IMR-90 (cell line): ENCODE measurements around the gene STAT4. TPM values are rescaled to one million over a fixed set of nuclear protein-coding genes. Genes with fewer than 3 reads are reported as not detected.

Experiments used
- ATAC-seq: fragments of 200-7000 bp; cut with Tn5 transposase; 2 replicates; pipeline ENCODE4 v1.9.1; 2020; ENCODE audit warnings: low read depth, mild to moderate bottlenecking, moderate library complexity
- BruUV-seq: library from RNA; stranded (reverse); fragments of 400-500 nt; replicated peaks from 2 replicates; lab custom pipeline; 2021; lab: Mats Ljungman, UMichigan
- CTCF ChIA-PET: fragments of 300-600 bp; formaldehyde crosslinking; extraction: SDS; loops from one replicate; lab custom pipeline; 2021; ENCODE audit warnings: antibody characterized with exemption; lab: Yijun Ruan, JAX
- POLR2A ChIA-PET: fragments of 300-600 bp; sonication (Branson Sonifier 250); formaldehyde crosslinking; loops from one replicate; lab custom pipeline; 2022; ENCODE audit warnings: antibody characterized with exemption; ENCODE audit not compliant: unreplicated experiment; lab: Charles Lee
- DNase-seq: peaks from one replicate; pipeline ENCODE4 v3.0.0; 2013
- H2AFZ ChIP-seq: replicated peaks from 2 replicates; pipeline ENCODE3; 2013; ENCODE audit warnings: low read length, mild to moderate bottlenecking; ENCODE audit not compliant: poor library complexity
- H2AK5ac ChIP-seq: 2 replicates; pipeline ENCODE4 v1.6.1; 2013; ENCODE audit warnings: low read depth, low read length, inconsistent platforms
- H2AK9ac ChIP-seq: replicated peaks from 2 replicates; pipeline ENCODE3; 2013; ENCODE audit warnings: mild to moderate bottlenecking, low read depth, low read length, moderate library complexity; ENCODE audit not compliant: poor library complexity
- H2BK120ac ChIP-seq: 2 replicates; pipeline ENCODE4 v1.6.1; 2013; ENCODE audit warnings: low read depth, low read length, inconsistent platforms
- H2BK15ac ChIP-seq: 3 replicates; pipeline ENCODE4 v1.6.1; 2013; ENCODE audit warnings: low read depth, low read length, inconsistent platforms
- H2BK20ac ChIP-seq: 2 replicates; pipeline ENCODE4 v1.6.1; 2013; ENCODE audit warnings: low read depth, mild to moderate bottlenecking, inconsistent platforms, low read length, moderate library complexity
- H2BK5ac ChIP-seq: 2 replicates; pipeline ENCODE4 v1.6.1; 2013; ENCODE audit warnings: mild to moderate bottlenecking, low read depth, low read length, inconsistent platforms; ENCODE audit not compliant: poor library complexity, severe bottlenecking
- H3K14ac ChIP-seq: replicated peaks from 2 replicates; pipeline ENCODE4 v1.6.1; 2013; ENCODE audit warnings: low read depth, low read length, inconsistent platforms
- H3K18ac ChIP-seq: 2 replicates; pipeline ENCODE4 v1.6.1; 2013; ENCODE audit warnings: low read depth, low read length, control low read depth
- H3K23ac ChIP-seq: 2 replicates; pipeline ENCODE4 v1.6.1; 2013; ENCODE audit warnings: low read depth, low read length, inconsistent platforms
- H3K27ac ChIP-seq: 2 replicates; pipeline ENCODE4 v1.5.1; 2013; ENCODE audit warnings: mild to moderate bottlenecking, control low read depth, low read length; ENCODE audit not compliant: insufficient read depth
- H3K27me3 ChIP-seq: 2 replicates; pipeline ENCODE4 v1.6.1; 2013; ENCODE audit warnings: low read length; ENCODE audit not compliant: control insufficient read depth, insufficient read depth
- H3K36me3 ChIP-seq: 2 replicates; pipeline ENCODE4 v1.6.1; 2013; ENCODE audit warnings: low read length, mixed read lengths; ENCODE audit not compliant: control insufficient read depth, insufficient read depth
- H3K4ac ChIP-seq: 2 replicates; pipeline ENCODE4 v1.6.1; 2013; ENCODE audit warnings: low read depth, low read length, inconsistent platforms
- H3K4me1 ChIP-seq: 2 replicates; pipeline ENCODE4 v1.6.1; 2013; ENCODE audit warnings: low read length, mixed read lengths; ENCODE audit not compliant: control insufficient read depth, insufficient read depth
- H3K4me2 ChIP-seq: 2 replicates; pipeline ENCODE4 v1.6.1; 2013; ENCODE audit warnings: low read depth, mild to moderate bottlenecking, control low read depth, low read length, moderate library complexity
- H3K4me3 ChIP-seq: 2 replicates; pipeline ENCODE4 v1.5.1; 2013; ENCODE audit warnings: low read depth, mild to moderate bottlenecking, control low read depth, low read length, moderate library complexity; ENCODE audit not compliant: insufficient read depth
- H3K56ac ChIP-seq: 2 replicates; pipeline ENCODE4 v1.6.1; 2013; ENCODE audit warnings: low read length, inconsistent platforms; ENCODE audit not compliant: insufficient read depth; ENCODE audit errors: extremely low read depth
- H3K79me1 ChIP-seq, 2 experiments: 2 replicates each; pipeline ENCODE4 v1.6.1; 2013; ENCODE audit warnings: low read length in 2 of 2, inconsistent platforms in 1 of 2, low read depth in 1 of 2
- H3K9ac ChIP-seq: 2 replicates; pipeline ENCODE4 v1.6.1; 2013; ENCODE audit warnings: low read depth, low read length, control low read depth
- H3K9me1 ChIP-seq: 2 replicates; pipeline ENCODE4 v1.6.1; 2013; ENCODE audit warnings: low read length, inconsistent platforms; ENCODE audit not compliant: insufficient read depth
- H3K9me3 ChIP-seq: 2 replicates; pipeline ENCODE4 v1.6.1; 2013; ENCODE audit warnings: low read length; ENCODE audit not compliant: control insufficient read depth, insufficient read depth
- H4K20me1 ChIP-seq: 2 replicates; pipeline ENCODE4 v1.6.1; 2013; ENCODE audit warnings: low read length, inconsistent platforms; ENCODE audit not compliant: insufficient read depth
- H4K5ac ChIP-seq: 2 replicates; pipeline ENCODE4 v1.6.1; 2013; ENCODE audit warnings: mild to moderate bottlenecking, low read depth, low read length, control low read depth
- H4K8ac ChIP-seq, 2 experiments: 2 replicates each; pipeline ENCODE4 v1.6.1; 2013; ENCODE audit warnings: low read depth in 2 of 2, low read length in 2 of 2, control low read depth in 1 of 2, inconsistent platforms in 1 of 2
- H4K91ac ChIP-seq: 2 replicates; pipeline ENCODE4 v1.6.1; 2013; ENCODE audit warnings: low read depth, low read length, inconsistent platforms; ENCODE audit not compliant: insufficient read depth
- BHLHE40 ChIP-seq: fragments of 150-350 bp; IDR thresholded peaks from 2 replicates; pipeline ENCODE4 v1.6.1; 2016; ENCODE audit warnings: mild to moderate bottlenecking, low read depth, low read length
- CEBPB ChIP-seq: IDR thresholded peaks from 2 replicates; pipeline ENCODE4 v1.6.1; 2012; ENCODE audit warnings: low read depth, low read length, improper control_type of control experiment
- CHD1 ChIP-seq: IDR thresholded peaks from 2 replicates; pipeline ENCODE4 v1.6.1; 2012; ENCODE audit warnings: low read depth, low read length, improper control_type of control experiment
- FOS ChIP-seq: fragments of 150-350 bp; IDR thresholded peaks from 2 replicates; pipeline ENCODE4 v1.6.1; 2016; ENCODE audit warnings: low read depth, low read length
- MAFK ChIP-seq: IDR thresholded peaks from 2 replicates; pipeline ENCODE4 v1.6.1; 2012; ENCODE audit warnings: low read depth, low read length, improper control_type of control experiment
- MAZ ChIP-seq: IDR thresholded peaks from 2 replicates; pipeline ENCODE4 v1.6.1; 2012; ENCODE audit warnings: low read depth, mild to moderate bottlenecking, low read length, improper control_type of control experiment, moderate library complexity, borderline replicate concordance
- MXI1 ChIP-seq: IDR thresholded peaks from 2 replicates; pipeline ENCODE4 v1.6.1; 2012; ENCODE audit warnings: low read depth, mild to moderate bottlenecking, low read length, moderate library complexity, borderline replicate concordance
- NFE2L2 ChIP-seq: fragments of 150-350 bp; IDR thresholded peaks from 2 replicates; pipeline ENCODE4 v1.6.1; 2016; ENCODE audit warnings: low read depth, mild to moderate bottlenecking, low read length
- POLR2A ChIP-seq: IDR thresholded peaks from 2 replicates; pipeline ENCODE4 v1.6.1; 2012; ENCODE audit warnings: mild to moderate bottlenecking, low read depth, low read length
- RAD21 ChIP-seq: IDR thresholded peaks from 2 replicates; pipeline ENCODE4 v1.6.1; 2012; ENCODE audit warnings: low read length, improper control_type of control experiment
- RCOR1 ChIP-seq: IDR thresholded peaks from 2 replicates; pipeline ENCODE4 v1.6.1; 2012; ENCODE audit warnings: mild to moderate bottlenecking, low read length, improper control_type of control experiment; ENCODE audit not compliant: insufficient replicate concordance
- RFX5 ChIP-seq: IDR thresholded peaks from 2 replicates; pipeline ENCODE4 v1.8.0; 2012; ENCODE audit warnings: low read depth, mild to moderate bottlenecking, low read length, moderate library complexity
- SMC3 ChIP-seq: fragments of 150-350 bp; IDR thresholded peaks from 2 replicates; pipeline ENCODE4 v1.6.1; 2016; ENCODE audit warnings: low read depth, mild to moderate bottlenecking, antibody characterized with exemption, low read length, moderate library complexity
- WGBS, 2 experiments: methylation state at CpG; one replicate each; pipeline versions ENCODE4 v1.1.5 to v1.1.7; 2013; ENCODE audit warnings: missing lambda C conversion rate in 2 of 2; ENCODE audit not compliant: insufficient read length in 1 of 2; ENCODE audit errors: extremely low coverage in 2 of 2; 5-methylcytosine and 5-hydroxymethylcytosine counted together
- dilution Hi-C: fragments of 300-500 bp; cut with HindIII; formaldehyde crosslinking; loops from one replicate; pipeline ENCODE4 v1.14.3; 2018; ENCODE audit warnings: low sequenced_read_pairs; ENCODE audit not compliant: unreplicated experiment
- in situ Hi-C: fragments of 300-500 bp; cut with MboI; formaldehyde crosslinking; loops from 3 replicates; pipeline ENCODE4 v1.14.3; 2019; ENCODE audit warnings: low sequenced_read_pairs, inconsistent platforms, mixed read lengths
- intact Hi-C: fragments of 100-400 bp; cut with micrococcal nuclease; formaldehyde crosslinking; loops from 2 replicates; pipeline ENCODE4 v1.10.0; 2022
- polyA plus RNA-seq, 3 experiments: library from polyadenylated mRNA; depleted of rRNA; stranded (reverse); fragments of >200 nt; gene quantifications; 2 replicates each; pipeline ENCODE4 v1.2.3, GENCODE V29; 2012; ENCODE audit warnings: low replicate concordance in 1 of 3
- total RNA-seq: library from RNA; depleted of rRNA; stranded (reverse); fragments of >200 nt; gene quantifications from 2 replicates; pipeline ENCODE4 v1.2.3, GENCODE V29; 2012
- TF ChIP-seq, protein P1 (sequence below): fragments of 150-350 bp; IDR thresholded peaks from 2 replicates; pipeline ENCODE4 v1.6.1; 2017; ENCODE audit warnings: mild to moderate bottlenecking, antibody characterized with exemption, low read length, low read depth
- TF ChIP-seq, protein P2 (sequence below): conservative IDR thresholded peaks from 2 replicates; pipeline ENCODE4 v1.5.1; 2012; ENCODE audit warnings: mild to moderate bottlenecking, low read depth, low read length, improper control_type of control experiment
- TF ChIP-seq, protein P3 (sequence below): fragments of 150-350 bp; IDR thresholded peaks from 2 replicates; pipeline ENCODE4 v1.6.1; 2016; ENCODE audit warnings: low read depth, mild to moderate bottlenecking, low read length, moderate library complexity, borderline replicate concordance

The STAT4 gene
- total and polyA plus RNA-seq, 2 of the 4 experiments (the other 2 are of a cell fraction) = 0.36 to 0.48 TPM

DNA sequence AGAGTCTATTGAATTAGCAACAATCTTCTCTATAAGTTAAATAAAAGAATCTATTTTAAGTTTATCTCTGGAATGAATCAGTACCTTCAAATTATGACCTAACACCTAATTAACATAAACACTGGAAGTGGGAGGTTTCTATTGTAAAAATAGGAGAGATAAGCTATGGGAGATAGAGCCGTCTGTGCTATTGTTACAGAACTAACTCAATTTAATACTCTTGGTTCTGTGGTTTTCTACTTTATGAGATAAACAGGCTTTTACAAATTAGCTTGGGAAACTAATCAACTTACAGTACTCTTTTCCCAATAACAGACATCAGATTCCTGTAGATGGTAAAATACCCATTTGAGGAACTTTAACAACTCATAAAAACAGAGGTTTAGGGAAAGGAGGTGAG lies 111.2 kb downstream of the STAT4 start:
- no peak overlapping the region for H4K5ac ChIP-seq
- H2BK20ac ChIP-seq = no peak overlapping the region
- H3K18ac ChIP-seq = no peak overlapping the region
- no peak overlapping the region for H3K27ac ChIP-seq
- H2AK5ac ChIP-seq = no peak overlapping the region
- no peak overlapping the region for H2AK9ac ChIP-seq
- no peak overlapping the region for H2AFZ ChIP-seq
- POLR2A ChIA-PET = interaction anchor here (0.5 kb wide), 1 partner anchor 10 kb away, joined by 12 read pairs; no protein-coding TSS in a partner anchor
- no peak overlapping the region for H2BK120ac ChIP-seq
- CTCF ChIA-PET = interaction anchor here (1.2 kb wide), 1 partner anchor 116 kb away, joined by 3 read pairs; no protein-coding TSS in a partner anchor
- DNase-seq = no peak
- in situ Hi-C loops (no loop called here), intact Hi-C loops (no loop called here), dilution Hi-C loops (no loop called here)
- H3K56ac ChIP-seq = no peak overlapping the region
- H2BK15ac ChIP-seq = peak overlapping the region; percentile 40; the same call in 2 of the 3 replicates
- no peak overlapping the region for H2BK5ac ChIP-seq
- no peak overlapping the region for H3K4me3 ChIP-seq
- H4K91ac ChIP-seq = no peak overlapping the region
- H3K4me1 ChIP-seq = peaks cover 16% of the 10 kb centered on the region
- H4K20me1 ChIP-seq = no peaks in the 10 kb centered on the region
- BruUV-seq = no TSS peak
- no peak overlapping the region for H3K23ac ChIP-seq
- H3K27me3 ChIP-seq = no peaks in the 10 kb centered on the region
- no peaks in the 10 kb centered on the region for H3K36me3 ChIP-seq
- H4K8ac ChIP-seq = no peak overlapping the region
- TF ChIP-seq, protein P1, sequence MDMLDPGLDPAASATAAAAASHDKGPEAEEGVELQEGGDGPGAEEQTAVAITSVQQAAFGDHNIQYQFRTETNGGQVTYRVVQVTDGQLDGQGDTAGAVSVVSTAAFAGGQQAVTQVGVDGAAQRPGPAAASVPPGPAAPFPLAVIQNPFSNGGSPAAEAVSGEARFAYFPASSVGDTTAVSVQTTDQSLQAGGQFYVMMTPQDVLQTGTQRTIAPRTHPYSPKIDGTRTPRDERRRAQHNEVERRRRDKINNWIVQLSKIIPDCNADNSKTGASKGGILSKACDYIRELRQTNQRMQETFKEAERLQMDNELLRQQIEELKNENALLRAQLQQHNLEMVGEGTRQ = no peak
- no peak for TF ChIP-seq NFE2L2
- no peak for TF ChIP-seq RCOR1
- no peak for TF ChIP-seq CEBPB
- no peak for TF ChIP-seq SMC3
- no peak for TF ChIP-seq MAZ
- TF ChIP-seq MAFK = no peak
- no peak for TF ChIP-seq FOS
- TF ChIP-seq, protein P2, sequence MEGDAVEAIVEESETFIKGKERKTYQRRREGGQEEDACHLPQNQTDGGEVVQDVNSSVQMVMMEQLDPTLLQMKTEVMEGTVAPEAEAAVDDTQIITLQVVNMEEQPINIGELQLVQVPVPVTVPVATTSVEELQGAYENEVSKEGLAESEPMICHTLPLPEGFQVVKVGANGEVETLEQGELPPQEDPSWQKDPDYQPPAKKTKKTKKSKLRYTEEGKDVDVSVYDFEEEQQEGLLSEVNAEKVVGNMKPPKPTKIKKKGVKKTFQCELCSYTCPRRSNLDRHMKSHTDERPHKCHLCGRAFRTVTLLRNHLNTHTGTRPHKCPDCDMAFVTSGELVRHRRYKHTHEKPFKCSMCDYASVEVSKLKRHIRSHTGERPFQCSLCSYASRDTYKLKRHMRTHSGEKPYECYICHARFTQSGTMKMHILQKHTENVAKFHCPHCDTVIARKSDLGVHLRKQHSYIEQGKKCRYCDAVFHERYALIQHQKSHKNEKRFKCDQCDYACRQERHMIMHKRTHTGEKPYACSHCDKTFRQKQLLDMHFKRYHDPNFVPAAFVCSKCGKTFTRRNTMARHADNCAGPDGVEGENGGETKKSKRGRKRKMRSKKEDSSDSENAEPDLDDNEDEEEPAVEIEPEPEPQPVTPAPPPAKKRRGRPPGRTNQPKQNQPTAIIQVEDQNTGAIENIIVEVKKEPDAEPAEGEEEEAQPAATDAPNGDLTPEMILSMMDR = no peak
- TF ChIP-seq RAD21 = no peak
- no peak for TF ChIP-seq CHD1
- no peak for TF ChIP-seq MXI1
- TF ChIP-seq RFX5 = no peak
- no peak for TF ChIP-seq BHLHE40
- TF ChIP-seq POLR2A = no peak
- TF ChIP-seq, protein P3, sequence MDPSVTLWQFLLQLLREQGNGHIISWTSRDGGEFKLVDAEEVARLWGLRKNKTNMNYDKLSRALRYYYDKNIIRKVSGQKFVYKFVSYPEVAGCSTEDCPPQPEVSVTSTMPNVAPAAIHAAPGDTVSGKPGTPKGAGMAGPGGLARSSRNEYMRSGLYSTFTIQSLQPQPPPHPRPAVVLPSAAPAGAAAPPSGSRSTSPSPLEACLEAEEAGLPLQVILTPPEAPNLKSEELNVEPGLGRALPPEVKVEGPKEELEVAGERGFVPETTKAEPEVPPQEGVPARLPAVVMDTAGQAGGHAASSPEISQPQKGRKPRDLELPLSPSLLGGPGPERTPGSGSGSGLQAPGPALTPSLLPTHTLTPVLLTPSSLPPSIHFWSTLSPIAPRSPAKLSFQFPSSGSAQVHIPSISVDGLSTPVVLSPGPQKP = no peak
- H3K9ac ChIP-seq = no peak overlapping the region
- ATAC-seq = no peak
- H3K9me1 ChIP-seq = peaks cover 13% of the 10 kb centered on the region
- no peak overlapping the region for H3K14ac ChIP-seq
- no peak overlapping the region for H3K4me2 ChIP-seq
- no CpG with 5 or more reads among the region's 1 CpG for WGBS, 2 experiments
- peaks cover 3% of the 10 kb centered on the region for H3K9me3 ChIP-seq
- no peak overlapping the region for H3K4ac ChIP-seq
- no peaks in the 10 kb centered on the region for H3K79me1 ChIP-seq
